ENCODE data around the gene LATS2. TPM values are rescaled to one million over a fixed set of nuclear protein-coding genes. Genes with fewer than 3 reads are reported as not detected.
"Not testable (repeated sequence)": the region's sequence is repeated elsewhere in the genome, so short reads cannot be mapped to it uniquely, and the experiment has no call there.

LATS2 gene
- total RNA-seq, 2 experiments from 2014 or later = 1.3 to 1.4 TPM

DNA sequence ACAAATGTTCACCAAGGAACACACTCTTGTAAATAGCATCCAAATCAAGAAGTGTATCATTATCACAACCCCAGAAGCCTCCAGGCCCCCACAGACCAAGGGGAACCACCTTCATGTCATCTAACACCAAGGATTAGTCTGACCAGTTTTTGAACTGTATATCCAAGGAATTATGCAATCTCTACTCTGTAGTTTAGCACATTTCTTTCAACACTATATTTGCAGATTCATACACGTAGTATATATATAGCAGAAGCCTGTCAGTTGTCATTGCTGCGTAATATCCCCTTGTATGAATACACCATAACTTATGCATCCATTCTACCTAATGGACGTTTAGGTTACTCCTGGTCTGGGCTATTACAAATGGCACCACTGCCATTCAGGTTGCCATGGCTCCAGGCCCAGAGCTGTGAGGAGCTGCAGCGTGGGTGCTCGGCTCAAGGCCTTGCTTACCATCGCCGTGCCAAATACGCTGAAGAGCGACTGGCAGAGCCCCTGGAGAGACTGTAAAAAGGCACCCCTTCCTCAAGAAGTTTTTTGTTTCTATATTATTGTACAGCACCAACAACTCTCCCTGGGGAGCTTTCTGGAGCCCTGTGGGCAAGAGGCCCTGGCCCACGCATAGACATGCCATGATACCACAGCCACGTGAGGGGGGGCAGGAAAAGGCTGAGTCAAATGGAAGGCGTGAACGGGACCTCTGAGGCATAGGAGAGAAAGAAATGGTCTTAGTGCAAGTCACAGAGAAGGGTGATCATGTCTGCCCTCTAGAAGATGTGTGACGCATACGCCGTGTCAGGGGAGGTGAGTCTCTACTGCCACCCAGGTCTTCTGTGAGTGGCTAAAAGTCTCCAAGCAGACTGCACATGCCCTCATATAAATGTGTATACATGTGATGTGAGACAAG, 10.8 kb downstream of the LATS2 start:
- ChIA-PET CTCF (no interaction called here), POLR2A (no interaction called here)

DNA sequence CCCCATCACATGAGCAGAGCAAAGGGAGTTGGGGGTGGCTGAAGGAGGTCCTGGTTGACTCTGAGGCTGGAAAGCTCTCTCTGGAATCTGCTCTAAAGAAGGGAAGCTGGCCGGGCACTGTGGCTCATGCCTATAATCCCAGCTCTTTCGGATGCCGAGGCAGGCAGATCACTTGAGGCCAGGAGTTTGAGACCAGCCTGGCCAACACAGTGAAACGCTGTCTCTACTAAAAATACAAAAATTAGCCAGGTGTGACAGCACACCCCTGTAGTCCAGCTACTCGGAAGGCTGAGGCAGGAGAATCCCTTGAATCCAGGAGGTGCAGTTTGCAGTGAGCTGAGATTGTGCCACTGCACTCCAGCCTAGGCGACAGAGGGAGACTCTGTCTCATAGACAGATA, 11.7 kb downstream of the LATS2 start:
- CTCF ChIA-PET, POLR2A ChIA-PET: not testable (repeated sequence)

- POLR2A ChIA-PET = no interaction called here
- CTCF ChIA-PET = no interaction called here
Observed at GRCh38 chr13:21048901-21049698, 12.3 kb downstream of the LATS2 start.

DNA sequence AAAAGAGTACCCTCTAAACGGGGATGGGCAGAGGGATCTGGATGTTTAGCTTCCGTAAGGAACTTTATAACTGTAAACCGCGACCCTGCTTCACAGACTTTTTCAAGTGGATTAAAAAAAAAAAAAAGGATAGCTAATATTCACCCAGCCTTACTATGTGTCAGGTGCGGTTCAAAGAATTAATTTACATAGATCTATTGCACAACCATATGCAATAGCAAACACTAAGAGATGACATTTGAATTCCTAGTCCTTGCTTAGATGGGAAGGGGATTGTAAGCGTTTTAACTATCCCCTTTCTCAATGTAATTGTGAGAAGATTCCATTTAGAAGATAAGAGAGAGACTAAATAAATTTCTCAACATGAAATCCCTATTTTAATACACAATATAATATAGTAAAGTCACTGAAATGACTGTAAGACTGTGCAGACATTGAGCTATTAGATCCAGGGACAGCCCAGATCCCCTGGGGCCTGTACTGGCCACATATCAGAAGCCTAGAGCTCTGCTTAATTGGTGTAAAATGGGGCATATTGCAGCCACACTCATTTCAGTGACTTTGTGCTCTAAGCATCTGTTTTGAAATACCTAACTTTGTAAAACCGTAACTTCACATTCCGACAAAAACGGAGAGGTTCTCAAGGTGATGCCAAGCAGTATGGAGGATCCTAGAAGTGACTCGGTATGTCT, 13.6 kb downstream of the LATS2 start:
- ChIA-PET POLR2A (no interaction called here), CTCF (no interaction called here)

GRCh38 chr13:21047087-21047486, 14.3 kb downstream of the LATS2 start:
- CTCF ChIA-PET = no interaction called here
- POLR2A ChIA-PET = no interaction called here

GRCh38 chr13:21046203-21046602, 15.2 kb downstream of the LATS2 start:
- ChIA-PET POLR2A (no interaction called here), CTCF (no interaction called here)

DNA sequence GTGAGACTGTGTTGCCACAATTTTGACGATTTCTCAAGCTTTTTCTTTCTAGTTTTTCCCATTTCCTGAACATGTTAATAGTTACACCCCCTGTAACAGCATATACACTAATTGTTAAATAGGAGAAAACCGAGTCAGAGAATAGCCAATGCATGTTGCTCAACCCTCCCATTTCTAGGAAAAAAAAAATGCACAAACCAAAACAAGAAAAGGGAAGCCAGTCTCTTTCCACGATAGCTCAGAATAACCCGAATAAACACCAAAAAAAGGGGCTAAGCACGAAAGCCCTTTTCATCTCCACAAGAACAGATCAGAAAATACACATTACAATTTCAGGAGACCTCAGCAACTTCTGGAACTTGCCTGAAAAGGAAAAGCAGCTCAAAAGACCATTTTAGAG, 16.3 kb downstream of the LATS2 start:
- ChIA-PET CTCF (no interaction called here), POLR2A (no interaction called here)

DNA sequence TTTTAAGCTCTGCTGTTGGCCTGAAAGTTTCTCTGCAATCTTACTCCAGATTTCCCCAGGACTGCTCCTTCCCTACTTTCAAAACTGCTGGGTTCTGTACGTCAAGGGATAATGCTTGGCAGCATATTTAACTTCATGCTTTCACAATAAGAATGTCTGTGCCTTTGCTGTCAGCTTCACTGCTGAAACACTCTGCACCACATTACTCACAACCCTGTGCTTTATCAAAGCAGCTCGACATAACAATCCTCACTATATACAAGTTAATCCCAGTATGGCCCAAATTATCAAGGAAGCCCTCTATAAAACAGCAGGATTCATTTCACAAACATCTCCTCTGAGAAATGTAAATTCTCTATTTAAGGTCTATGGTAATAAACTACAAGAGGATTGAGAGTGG, 17.5 kb downstream of the LATS2 start:
- POLR2A ChIA-PET = no interaction called here
- CTCF ChIA-PET = no interaction called here

DNA sequence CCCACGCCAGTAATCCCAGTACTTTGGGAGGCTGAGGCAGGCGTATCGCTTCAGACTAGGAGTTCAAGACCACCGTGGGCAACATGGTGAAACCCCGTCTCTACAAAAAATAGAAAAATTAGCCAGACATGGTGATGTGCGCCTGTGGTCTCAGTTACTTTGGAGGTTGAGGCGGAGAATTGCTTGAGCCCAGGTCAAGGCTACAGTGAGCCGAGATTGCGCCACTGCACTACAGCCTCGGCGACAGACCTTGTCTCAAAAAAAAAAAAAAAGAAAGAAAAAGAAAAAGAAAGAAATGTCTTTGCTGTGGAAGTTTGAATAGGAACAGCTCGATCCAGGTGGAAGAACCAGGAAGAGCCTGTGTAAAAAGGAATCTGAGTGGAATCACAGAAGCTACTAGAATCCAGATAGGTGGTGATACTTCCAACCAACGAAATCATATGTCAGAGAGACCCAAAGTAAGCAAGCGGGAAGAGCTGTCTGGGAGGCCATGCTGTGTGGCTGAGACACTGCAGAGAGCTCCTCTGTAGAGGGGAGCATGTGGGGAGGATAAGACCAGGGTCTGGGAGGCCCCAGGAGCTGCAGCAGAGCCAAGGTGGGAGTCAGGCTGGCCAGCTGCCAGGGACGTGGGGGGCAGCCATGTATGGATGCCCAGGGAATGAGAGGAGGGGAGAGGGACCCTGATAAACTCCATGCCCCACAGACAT, 21.1 kb downstream of the LATS2 start:
- CTCF ChIA-PET = no interaction called here

DNA sequence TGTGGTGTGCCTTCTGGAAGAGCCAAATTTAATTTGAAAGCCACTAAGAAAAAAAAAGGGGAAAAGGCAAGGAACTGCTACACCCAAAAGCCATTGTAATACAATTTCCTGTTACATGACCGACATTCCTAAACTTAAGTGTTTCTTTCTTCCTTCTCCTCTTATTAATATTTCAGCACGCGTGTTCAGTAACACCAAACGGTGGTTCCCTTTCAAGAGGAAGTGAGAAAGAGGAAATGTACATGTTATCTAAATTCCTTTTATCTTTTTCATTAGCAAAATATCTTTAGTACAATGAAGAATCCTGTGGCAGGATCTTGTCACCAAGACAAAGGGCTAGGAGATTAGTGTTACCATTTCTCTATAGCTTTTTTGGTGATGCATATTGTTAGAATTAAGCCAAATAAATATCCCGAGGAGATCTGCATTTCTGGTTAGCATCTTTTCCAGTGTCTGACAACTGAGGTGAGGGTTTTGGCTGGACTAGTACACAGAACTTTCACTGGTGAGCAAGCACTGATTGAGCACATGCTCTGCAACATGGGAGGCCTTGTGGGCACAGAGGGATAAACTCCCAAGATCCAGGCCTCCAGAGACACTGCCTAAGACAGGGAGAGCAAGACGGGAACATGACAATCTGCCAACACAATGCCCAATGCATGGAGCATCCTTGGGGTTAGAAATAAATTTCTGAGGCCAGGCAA, 22.1 kb downstream of the LATS2 start:
- ChIA-PET CTCF (no interaction called here), POLR2A (no interaction called here)

More for the DNA sequence above, 21.1 kb downstream of the LATS2 start:
- POLR2A ChIA-PET = no interaction called here

DNA sequence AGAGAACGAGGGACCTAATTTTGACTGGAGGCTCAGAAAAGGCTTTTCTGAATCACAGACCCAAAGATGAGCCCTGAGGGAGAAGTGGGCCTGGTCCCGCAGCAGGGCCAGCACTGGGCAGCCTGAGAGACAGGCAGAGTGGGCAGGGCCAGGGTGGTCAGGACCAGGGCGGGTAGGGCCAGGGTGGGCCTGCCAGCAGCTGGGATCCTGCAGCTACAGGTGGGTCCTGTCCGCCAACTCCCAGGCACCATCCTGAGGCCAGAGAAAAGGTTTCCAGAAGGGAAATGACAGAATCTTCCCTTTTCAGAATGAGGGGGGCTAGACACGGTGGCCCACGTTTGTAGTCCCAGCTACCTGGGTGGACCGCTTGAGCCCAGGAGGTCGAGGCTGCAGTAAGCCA, 23.7 kb downstream of the LATS2 start:
- ChIA-PET CTCF (no interaction called here), POLR2A (no interaction called here)

- POLR2A ChIA-PET = no interaction called here
- CTCF ChIA-PET = no interaction called here
Observed at GRCh38 chr13:21035498-21035897, 25.9 kb downstream of the LATS2 start.

DNA sequence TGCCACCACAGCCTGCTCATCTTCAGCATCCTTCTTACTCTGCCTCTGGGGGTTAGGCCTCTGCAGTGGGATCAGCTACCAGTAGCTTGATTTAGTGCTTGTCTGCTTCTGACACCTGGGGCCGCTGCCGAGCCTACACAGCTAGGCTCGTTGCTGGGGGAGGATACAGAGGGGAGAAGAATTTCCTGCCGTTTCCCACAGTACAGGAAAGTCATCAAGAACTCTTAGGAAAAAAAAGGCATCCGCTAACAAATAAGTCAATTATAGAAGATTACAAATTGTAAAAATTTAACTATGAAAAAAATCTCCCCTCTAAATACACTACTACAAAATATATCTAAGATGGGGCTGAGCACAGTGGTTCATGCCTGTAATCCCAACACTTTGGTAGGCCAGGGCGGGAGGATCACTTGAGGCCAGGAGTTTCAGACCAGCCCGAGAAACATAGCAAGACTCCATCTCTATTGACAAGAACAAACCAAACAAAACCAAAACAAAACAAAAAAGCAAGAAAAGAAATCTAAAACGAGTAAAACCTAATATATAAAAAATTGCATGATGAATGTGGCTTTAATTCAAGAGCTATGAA, 26.7 kb downstream of the LATS2 start:
- POLR2A ChIA-PET = interaction anchor here (0.6 kb wide), 1 partner anchor 13 kb away, joined by 11 read pairs; no protein-coding TSS in a partner anchor
- CTCF ChIA-PET = no interaction called here

DNA sequence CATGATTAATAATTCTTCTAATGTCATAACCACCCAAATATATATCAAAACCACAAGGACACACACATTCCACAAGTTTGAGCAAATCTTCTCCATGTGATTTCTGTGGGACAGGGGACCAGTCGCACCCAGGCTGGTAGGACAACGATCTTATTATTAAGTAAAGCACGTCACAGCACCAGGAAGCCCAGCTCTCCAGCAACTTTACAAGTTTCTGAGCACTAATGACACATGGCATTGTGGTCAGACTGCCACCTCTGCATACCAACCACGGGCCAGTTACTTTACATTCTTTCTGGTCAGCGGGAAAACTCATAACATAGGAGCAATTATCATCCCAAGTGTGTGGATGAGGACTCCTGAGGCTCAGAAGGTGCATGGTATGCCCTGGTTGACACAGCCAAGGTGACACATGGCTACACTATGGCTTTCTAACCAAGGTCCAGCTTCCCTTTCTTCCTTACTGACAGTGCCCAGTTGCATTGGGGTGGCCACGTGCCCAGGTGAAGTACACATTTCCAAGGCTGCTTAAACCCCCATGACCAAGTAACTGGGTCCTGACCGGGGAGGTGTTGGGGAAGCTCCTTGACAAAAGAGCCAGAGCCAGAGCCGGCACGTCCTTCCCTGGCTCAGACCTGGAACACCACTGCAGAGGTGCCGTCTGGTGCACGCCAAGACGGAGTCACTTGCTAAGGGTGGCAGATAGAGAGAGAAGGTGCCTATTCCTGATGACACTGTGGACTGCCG, 27.4 kb downstream of the LATS2 start:
- ChIA-PET POLR2A (interaction anchor here (0.6 kb wide), 1 partner anchor 12 kb away, joined by 11 read pairs; no protein-coding TSS in a partner anchor), CTCF (no interaction called here)

DNA sequence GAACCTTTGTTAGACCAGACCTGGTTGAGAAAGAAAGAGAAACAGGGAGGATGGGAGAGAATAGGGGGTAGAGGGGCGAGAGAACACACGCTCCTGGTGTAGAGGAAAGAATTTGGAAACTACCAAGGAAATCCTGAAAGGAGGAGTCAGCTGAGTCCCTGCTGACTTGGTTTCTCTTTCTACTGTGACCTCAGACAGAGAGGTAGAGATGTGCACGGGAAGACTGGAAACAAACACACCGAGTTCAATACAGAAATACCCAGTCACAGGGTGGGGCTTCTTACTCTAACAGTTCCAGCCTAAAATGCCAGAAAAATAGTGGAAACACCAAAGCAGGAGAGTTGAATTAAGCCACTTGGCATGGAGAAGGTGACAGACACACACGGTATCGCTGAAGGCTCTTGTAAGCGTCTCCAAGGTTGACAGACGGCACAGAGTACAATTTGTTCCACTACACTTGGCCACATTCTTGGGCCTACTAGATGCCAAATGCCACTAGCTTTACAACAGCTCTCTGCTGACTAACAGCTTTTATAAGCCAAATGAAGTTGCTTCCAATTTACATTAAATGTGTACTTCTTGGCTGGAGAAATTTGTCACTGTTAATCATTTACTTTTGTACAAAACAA, 28.1 kb downstream of the LATS2 start:
- ChIA-PET CTCF (no interaction called here), POLR2A (no interaction called here)

- CTCF ChIA-PET = no interaction called here
- POLR2A ChIA-PET = no interaction called here
Observed at GRCh38 chr13:21032656-21033055, 28.7 kb downstream of the LATS2 start.

GRCh38 chr13:21031594-21032275, 29.7 kb downstream of the LATS2 start:
- CTCF ChIA-PET = no interaction called here
- POLR2A ChIA-PET = no interaction called here
